HT-29 (cell line): ENCODE measurements around the gene INTS6. TPM values are rescaled to one million over a fixed set of nuclear protein-coding genes. Genes with fewer than 3 reads are reported as not detected.

Experiments used
- DNase-seq: peaks from one replicate; pipeline ENCODE4 v3.0.0-alpha.2; 2015; ENCODE audit warnings: low spot score
- total RNA-seq: library from RNA; depleted of rRNA; stranded (reverse); fragments of >200 nt; shearing (Covaris generic); gene quantifications from 2 replicates; pipeline ENCODE4 v1.2.3, GENCODE V29; 2014

The INTS6 gene
- total RNA-seq, 1 experiment from 2014 or later = 37.6 TPM

DNA sequence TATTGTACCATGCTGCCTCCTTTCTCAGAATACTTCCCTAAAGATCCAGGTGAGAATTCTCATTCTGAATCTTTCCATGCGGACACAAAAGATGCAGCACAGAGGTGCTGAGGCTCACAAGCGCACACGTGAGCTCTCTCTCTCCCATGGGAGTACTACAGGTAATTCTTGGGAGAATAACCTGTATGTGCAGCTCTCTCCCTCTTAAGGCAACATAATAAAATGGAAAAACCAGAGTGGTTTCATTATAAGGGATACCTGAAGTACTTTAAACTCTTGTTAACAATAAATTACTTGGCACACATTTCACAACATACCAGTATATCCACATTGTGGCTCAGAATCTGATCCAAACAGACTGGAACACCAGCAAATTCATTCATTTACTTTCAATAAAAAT is 40.4 kb downstream of the INTS6 start:
- DNase-seq = no peak

GRCh38 chr13:51405176-51405575 is 47.7 kb downstream of the INTS6 start:
- DNase-seq = no peak

GRCh38 chr13:51397262-51397941 is 55.4 kb downstream of the INTS6 start:
- no peak for DNase-seq

GRCh38 chr13:51396352-51396751 is 56.5 kb downstream of the INTS6 start:
- DNase-seq = no peak

DNA sequence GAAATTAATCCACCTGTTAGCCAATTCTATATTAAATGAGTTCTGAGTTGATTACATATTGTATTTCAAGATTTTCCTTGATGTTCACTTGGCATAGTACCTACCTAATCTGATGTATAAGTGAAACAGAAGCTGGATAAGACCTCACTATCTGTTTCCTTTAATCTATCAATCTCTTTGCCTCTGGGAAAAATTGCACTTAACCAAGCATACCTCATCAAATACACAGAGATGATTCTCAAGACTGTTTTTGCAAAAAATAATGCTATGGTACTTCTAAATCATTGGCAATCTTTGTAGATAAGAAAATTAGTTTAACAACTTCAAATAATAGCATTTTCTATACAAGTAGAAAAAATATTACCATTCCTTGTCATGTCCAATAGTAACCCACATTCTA is 58.1 kb downstream of the INTS6 start:
- no peak for DNase-seq

- DNase-seq = no peak
Observed at GRCh38 chr13:51385114-51385513, 67.7 kb downstream of the INTS6 start.

DNA sequence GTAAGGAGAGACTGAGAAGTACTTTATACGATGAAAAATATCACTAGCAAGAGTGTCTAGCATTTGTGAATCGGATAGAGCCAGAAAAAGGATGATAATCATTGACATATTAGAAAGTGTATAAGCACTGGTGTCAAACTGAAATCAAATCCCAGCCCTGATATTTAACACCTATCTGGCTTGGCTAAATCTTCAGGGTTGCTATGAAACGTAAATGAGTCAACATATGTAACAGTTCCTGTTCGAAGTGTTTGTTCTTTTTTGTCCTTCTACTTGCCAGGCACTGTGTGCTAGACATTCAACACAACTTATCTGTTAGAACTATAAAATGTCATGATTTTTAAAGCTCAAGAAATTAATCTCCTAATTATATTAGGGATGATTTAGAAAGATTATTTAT is 72.6 kb downstream of the INTS6 start:
- peak; percentile 28 for DNase-seq

DNA sequence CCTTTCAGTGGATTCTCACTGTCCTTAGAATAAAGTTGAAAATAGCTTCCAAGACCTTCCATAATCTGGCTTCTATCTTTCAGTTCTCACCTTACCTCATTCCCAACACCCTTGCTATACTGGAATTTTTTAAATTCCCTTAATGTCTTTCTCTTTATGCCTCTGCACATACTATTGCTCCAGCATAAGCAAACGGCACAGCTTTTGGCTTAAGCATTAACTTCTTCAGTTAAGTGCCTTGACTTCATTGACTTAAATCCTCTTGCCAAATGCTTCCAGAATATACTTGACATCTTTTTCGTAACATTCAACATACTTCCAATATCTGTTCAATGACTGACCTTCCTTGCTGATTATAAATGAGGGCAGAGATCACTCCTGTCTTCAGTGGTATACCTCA is 79.4 kb downstream of the INTS6 start:
- DNase-seq = no peak

GRCh38 chr13:51371768-51372399 is 81.0 kb downstream of the INTS6 start:
- no peak for DNase-seq

DNA sequence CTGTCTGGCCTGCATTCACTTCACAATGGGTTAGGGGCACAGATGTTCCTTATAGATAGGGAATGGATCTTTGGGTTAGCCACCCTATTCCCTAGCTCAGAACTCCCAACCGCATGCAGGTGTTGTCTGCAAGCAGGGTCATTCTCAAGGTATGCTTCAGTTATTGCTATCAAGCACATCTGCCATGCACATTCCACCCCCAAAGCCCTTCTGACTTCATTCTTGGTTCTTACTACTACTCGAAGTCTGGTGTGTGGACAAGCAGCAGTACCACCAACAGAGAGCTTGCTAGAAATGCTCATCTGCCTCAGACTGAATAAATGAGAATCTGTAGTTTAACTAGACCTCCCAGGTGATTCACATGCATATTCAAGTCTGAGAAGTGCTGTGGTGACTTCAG is 82.0 kb downstream of the INTS6 start:
- no peak for DNase-seq

DNA sequence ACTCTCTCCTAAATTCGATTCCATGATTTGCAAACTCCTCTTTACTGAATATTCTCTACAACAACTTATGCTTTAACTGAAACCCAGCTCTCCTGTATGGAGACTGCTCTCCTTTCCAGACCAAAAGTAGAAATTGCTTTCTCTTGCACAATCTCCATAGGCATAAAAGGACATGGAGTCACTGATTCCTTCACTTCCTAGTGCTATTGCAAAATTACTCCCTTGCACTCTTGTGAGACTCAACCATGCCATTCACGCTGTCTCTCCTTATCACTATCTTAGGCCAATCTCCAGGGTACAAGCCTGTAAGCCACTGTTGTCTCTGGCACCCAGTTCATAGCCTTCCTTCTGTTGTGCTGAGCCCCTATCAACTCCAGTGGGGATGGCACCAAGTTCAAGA is 82.7 kb downstream of the INTS6 start:
- no peak for DNase-seq

DNA sequence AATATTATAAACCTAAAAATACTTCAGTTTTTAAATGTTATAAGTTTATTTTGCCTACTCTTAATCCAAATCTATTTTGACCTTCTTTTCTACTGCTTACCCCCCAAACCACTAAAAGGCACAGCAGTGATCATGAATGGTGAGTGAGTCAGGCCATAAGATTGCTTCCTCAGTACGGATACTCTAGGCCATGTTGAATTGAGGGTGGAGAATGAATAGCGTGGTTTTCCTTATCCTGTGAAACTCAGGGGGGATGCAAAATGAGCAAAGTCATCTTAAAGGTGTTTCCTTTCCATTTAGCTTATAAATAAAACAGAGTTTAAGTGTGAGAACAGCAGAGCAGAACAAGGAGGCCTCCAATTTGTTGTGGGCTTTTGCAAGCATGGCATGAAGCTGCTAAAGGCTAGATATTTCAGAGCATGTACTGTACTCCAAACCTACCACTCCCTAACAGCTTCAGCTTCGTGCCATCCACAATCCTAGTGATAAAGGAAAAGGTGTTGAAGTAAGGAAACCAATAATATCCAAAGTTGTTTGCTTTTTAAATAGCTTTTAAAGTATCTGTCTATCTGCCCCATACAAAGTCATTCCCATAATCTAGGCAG is 88.3 kb downstream of the INTS6 start:
- no peak for DNase-seq

DNA sequence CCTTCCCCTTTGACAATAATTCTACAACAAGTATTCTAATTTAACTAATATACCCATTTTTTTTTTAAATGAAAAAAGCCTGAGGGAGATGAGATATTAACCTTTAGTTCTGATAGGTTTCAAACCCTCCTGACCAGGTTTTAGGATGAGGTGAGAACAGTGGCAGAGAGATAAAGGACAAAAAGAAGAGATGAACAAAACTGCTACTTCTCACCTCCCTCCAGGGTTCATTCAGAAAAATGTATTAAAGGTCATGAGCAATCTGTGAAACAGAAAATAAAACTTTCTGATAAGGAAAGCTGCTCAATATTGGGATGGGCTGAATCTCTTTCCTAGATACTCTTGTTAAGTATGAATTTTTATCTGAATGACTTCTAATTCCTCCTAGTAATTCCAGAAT is 89.2 kb downstream of the INTS6 start:
- DNase-seq = no peak

DNA sequence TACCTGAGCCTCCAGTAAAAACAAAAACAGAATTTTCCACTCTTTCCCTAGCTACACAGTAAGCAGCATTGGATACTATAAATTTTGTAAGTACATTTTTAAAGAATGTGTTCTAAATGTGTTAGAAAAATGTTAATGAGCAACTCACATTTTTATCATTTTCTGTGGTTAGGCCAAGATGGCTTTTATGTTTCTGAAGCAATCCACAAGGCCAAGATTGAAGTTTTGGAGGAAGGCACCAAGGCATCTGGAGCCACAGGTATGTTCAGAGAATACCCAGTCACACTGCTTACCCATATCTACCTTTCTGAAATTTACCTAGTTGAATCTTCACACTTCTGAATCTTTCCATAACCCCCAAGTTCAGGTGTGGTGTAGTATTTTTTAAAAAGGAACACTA is 91.7 kb downstream of the INTS6 start:
- no peak for DNase-seq

DNA sequence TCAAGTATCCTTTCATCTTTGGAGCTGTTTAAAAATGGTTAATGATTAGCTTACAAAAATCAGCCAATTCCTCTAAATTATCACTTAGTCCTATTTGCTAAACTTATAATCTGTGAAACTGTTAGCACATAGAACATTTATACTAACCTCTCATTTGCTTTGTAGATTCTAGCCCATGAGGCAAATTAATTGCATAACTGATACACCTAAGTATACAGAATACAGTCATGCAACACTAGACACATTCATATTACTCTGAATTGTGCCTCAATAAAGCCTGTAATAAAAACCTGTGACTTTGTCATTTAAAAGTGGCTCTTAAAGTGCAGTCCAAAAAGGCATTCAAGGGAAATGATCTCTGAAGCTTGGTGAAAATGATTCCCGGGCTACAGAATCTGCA is 92.3 kb downstream of the INTS6 start:
- DNase-seq = no peak

DNA sequence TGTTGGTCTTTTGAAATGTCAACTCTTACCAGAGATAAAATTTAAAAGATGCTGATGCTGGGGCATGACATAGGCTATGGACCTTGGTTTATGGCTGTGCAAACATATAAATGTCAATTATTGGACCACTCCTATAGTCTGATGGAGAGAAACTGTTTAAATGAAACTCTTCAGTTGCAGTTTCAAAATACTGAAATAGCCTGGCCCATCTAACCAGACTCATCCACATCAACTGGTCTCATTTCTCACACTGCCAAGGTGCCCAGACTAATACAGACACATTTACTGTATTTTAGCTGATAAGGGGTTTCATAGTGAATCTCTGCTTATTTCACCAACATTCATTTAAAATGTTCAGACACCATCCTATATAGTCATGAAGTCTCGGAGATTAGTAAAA is 93.5 kb downstream of the INTS6 start:
- no peak for DNase-seq

GRCh38 chr13:51357928-51358595 is 94.8 kb downstream of the INTS6 start:
- no peak for DNase-seq

- no peak for DNase-seq
Observed at GRCh38 chr13:51355217-51355616, 97.6 kb downstream of the INTS6 start.

DNA sequence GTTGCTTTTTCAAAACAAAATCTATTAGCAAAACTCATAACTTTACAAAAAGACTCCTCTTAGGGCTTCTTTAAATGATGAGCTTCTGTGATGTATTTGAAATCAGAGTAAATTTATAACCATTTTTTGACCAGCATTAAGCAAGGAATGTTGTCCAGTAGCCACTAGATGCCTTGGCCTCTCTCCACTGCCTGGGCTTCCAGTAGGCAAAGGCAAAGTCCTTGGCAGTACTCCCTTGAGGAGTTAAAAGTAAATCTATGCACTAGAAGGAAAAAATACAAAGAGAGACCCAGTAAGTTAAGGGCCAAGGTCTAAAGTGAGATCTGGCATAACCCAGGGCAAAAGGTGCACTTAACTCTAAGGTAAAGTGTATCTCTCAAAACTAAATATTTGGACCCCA is 103.8 kb downstream of the INTS6 start:
- DNase-seq = no peak

DNA sequence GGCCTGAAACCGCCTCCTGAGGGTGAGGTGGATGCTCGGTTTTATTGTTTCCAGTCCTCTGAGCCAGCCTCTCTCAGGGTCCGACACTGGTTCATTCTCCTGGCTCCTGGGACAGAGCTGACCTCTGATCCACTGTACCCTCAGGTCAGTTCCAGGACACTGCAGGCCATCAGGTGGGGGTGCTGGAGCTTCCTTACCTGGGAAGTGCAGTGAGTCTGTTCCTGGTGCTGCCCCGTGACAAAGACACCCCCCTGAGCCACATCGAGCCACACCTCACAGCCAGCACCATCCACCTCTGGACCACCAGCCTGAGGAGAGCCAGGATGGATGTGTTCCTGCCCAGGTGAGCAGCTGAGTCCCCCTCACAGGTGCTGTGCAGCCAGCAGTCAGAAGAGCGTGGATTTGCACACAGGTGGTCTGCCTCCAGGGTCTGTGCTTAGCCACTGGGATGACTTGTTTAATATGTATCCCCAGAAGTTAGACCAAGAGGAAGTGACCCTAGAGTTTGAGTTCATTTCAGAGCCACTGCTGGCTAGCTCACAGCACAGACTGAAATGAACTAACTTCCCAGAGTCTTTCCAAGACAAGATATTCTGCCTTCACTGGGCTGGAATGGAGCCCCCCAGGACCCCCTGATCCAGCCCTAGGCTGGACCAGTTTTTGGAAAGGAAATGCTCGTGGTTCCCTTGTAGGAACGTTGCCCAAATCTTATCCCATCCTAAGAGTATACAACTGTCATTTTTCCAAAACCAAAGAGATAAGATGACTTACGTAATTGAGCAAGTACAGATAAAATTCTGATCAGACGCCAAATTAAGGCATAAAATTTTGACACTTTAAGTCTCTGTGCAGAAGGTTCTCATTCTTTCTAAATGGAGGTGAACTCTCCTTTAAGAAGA is 104.5 kb downstream of the INTS6 start:
- no peak for DNase-seq

DNA sequence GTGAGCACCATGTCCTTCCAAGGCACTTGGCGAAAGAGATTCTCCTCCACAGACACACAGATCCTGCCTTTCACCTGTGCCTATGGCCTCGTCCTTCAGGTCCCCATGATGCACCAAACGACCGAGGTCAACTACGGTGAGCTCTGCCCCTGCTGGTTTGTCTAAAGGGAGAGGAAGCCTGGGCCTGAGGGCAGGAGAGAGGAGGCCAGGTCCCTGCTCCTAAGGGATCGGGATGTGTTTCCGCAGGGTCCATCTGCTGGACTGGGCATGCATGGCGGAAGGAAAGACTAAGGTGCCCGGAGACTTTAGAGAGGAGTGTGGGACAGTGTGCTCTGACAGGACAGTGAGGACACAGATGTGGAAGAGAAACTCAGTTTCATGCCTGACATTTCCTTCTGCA is 105.7 kb downstream of the INTS6 start:
- no peak for DNase-seq

DNA sequence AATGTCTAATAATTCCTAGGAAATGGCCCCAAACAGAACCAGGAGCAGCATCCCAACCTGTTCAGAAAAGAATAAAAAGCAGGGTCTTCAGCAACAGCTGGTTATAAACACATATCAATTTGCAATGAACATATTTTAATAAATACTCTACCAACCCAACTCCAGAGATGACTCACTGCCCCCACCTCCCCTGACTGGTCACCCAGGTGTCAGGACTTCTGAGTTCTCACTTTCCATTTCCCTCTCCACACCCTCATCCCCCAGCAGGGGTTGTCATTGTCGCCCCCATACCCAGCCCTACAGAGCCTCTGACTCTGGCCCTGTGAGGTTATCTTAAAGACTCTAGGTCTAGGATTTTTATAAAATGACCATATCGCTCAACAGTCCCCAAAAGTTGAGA is 106.4 kb downstream of the INTS6 start:
- DNase-seq = no peak
